IPS-18a (cell line): Measurements from ENCODE around the gene PRAC1.

Source experiments
- H3K27ac ChIP-seq: one replicate; pipeline ENCODE4 v1.5.1; 2013; ENCODE audit warnings: low read length
- H3K27me3 ChIP-seq: one replicate; pipeline ENCODE4 v1.6.1; 2013; ENCODE audit warnings: mild to moderate bottlenecking, low read length; ENCODE audit not compliant: control insufficient read depth, insufficient read depth
- H3K36me3 ChIP-seq: one replicate; pipeline ENCODE4 v1.6.1; 2013; ENCODE audit warnings: low read depth, low read length; ENCODE audit not compliant: control insufficient read depth
- H3K4me1 ChIP-seq: one replicate; pipeline ENCODE4 v1.6.1; 2013; ENCODE audit warnings: low read depth, low read length; ENCODE audit not compliant: control insufficient read depth
- H3K4me3 ChIP-seq: one replicate; pipeline ENCODE4 v1.5.1; 2013; ENCODE audit warnings: low read length
- H3K9ac ChIP-seq: one replicate; pipeline ENCODE4 v1.6.1; 2013; ENCODE audit warnings: mild to moderate bottlenecking, low read length, moderate library complexity
- H3K9me3 ChIP-seq: one replicate; pipeline ENCODE4 v1.6.1; 2013; ENCODE audit warnings: low read depth, low read length; ENCODE audit not compliant: control insufficient read depth

The PRAC1 gene

GRCh38 chr17:48722201-48722907 is at the start of gene PRAC1:
Gene PRAC1 (minus strand): TSS chr17:48722518. CDS start chr17:48722392, 126 bp downstream.
- no peaks in the 10 kb centered on the region for H3K9me3 ChIP-seq
- H3K9ac ChIP-seq = no peak within 1 kb of the TSS
- no peak within 1 kb of the TSS for H3K4me3 ChIP-seq
- H3K27me3 ChIP-seq = peaks cover 100% of the 10 kb centered on the region
- peaks cover 28% of the 10 kb centered on the region for H3K4me1 ChIP-seq
- H3K27ac ChIP-seq = no peak within 1 kb of the TSS
- no peaks in the 10 kb centered on the region for H3K36me3 ChIP-seq

GRCh38 chr17:48770954-48771353 is 48.6 kb upstream of the PRAC1 start:
- no peak overlapping the region for H3K9ac ChIP-seq
- H3K27ac ChIP-seq = no peak overlapping the region
- no peaks in the 10 kb centered on the region for H3K36me3 ChIP-seq
- no peaks in the 10 kb centered on the region for H3K4me1 ChIP-seq
- H3K9me3 ChIP-seq = no peaks in the 10 kb centered on the region
- no peak overlapping the region for H3K4me3 ChIP-seq
- H3K27me3 ChIP-seq = no peaks in the 10 kb centered on the region

- no peaks in the 10 kb centered on the region for H3K9me3 ChIP-seq
- H3K36me3 ChIP-seq = no peaks in the 10 kb centered on the region
- H3K4me3 ChIP-seq = no peak overlapping the region
- no peak overlapping the region for H3K27ac ChIP-seq
- peaks cover 11% of the 10 kb centered on the region for H3K27me3 ChIP-seq
- no peak overlapping the region for H3K9ac ChIP-seq
- H3K4me1 ChIP-seq = no peaks in the 10 kb centered on the region
Measured at GRCh38 chr17:48769009-48769675, 46.8 kb upstream of the PRAC1 start.

GRCh38 chr17:48767263-48767774 is 45.0 kb upstream of the PRAC1 start:
- H3K9ac ChIP-seq = no peak overlapping the region
- no peak overlapping the region for H3K27ac ChIP-seq
- H3K9me3 ChIP-seq = no peaks in the 10 kb centered on the region
- peaks cover 28% of the 10 kb centered on the region for H3K27me3 ChIP-seq
- no peak overlapping the region for H3K4me3 ChIP-seq
- no peaks in the 10 kb centered on the region for H3K36me3 ChIP-seq
- no peaks in the 10 kb centered on the region for H3K4me1 ChIP-seq

GRCh38 chr17:48761114-48761513 is 38.8 kb upstream of the PRAC1 start:
- Histone ChIP-seq H3K9ac (no peak overlapping the region), H3K27me3 (peaks cover 86% of the 10 kb centered on the region), H3K27ac (no peak overlapping the region), H3K4me1 (no peaks in the 10 kb centered on the region), H3K36me3 (no peaks in the 10 kb centered on the region), H3K9me3 (no peaks in the 10 kb centered on the region), H3K4me3 (no peak overlapping the region)

GRCh38 chr17:48760411-48760810 is 38.1 kb upstream of the PRAC1 start:
- Histone ChIP-seq H3K36me3 (no peaks in the 10 kb centered on the region), H3K4me1 (no peaks in the 10 kb centered on the region), H3K9ac (no peak overlapping the region), H3K4me3 (no peak overlapping the region), H3K9me3 (no peaks in the 10 kb centered on the region), H3K27me3 (peaks cover 93% of the 10 kb centered on the region), H3K27ac (no peak overlapping the region)

- Histone ChIP-seq H3K4me1 (peaks cover 3% of the 10 kb centered on the region), H3K4me3 (no peak overlapping the region), H3K9ac (no peak overlapping the region), H3K9me3 (peaks cover 2% of the 10 kb centered on the region), H3K36me3 (no peaks in the 10 kb centered on the region), H3K27ac (no peak overlapping the region), H3K27me3 (peaks cover 95% of the 10 kb centered on the region)
Measured at GRCh38 chr17:48759288-48759687, 37.0 kb upstream of the PRAC1 start.

- Histone ChIP-seq H3K4me1 (peaks cover 3% of the 10 kb centered on the region), H3K27me3 (peaks cover 95% of the 10 kb centered on the region)
Measured at GRCh38 chr17:48757524-48757961, 35.2 kb upstream of the PRAC1 start.

GRCh38 chr17:48756830-48757251 is 34.5 kb upstream of the PRAC1 start:
- H3K4me3 ChIP-seq = no peak overlapping the region
- peaks cover 96% of the 10 kb centered on the region for H3K27me3 ChIP-seq
- no peak overlapping the region for H3K27ac ChIP-seq
- H3K36me3 ChIP-seq = no peaks in the 10 kb centered on the region
- H3K4me1 ChIP-seq = peaks cover 3% of the 10 kb centered on the region
- H3K9ac ChIP-seq = no peak overlapping the region
- H3K9me3 ChIP-seq = peaks cover 2% of the 10 kb centered on the region

More at GRCh38 chr17:48757524-48757961, 35.2 kb upstream of the PRAC1 start:
- Histone ChIP-seq H3K4me3 (no peak overlapping the region), H3K9ac (no peak overlapping the region), H3K27ac (no peak overlapping the region), H3K9me3 (peaks cover 2% of the 10 kb centered on the region), H3K36me3 (no peaks in the 10 kb centered on the region)

GRCh38 chr17:48755356-48755755 is 33.0 kb upstream of the PRAC1 start:
- Histone ChIP-seq H3K9ac (no peak overlapping the region), H3K4me1 (peaks cover 3% of the 10 kb centered on the region), H3K27me3 (peaks cover 99% of the 10 kb centered on the region), H3K36me3 (no peaks in the 10 kb centered on the region), H3K4me3 (no peak overlapping the region), H3K27ac (no peak overlapping the region), H3K9me3 (peaks cover 2% of the 10 kb centered on the region)

GRCh38 chr17:48754500-48755261 is 32.4 kb upstream of the PRAC1 start:
- Histone ChIP-seq H3K27ac (no peak overlapping the region), H3K4me1 (peaks cover 3% of the 10 kb centered on the region), H3K27me3 (peaks cover 99% of the 10 kb centered on the region), H3K4me3 (no peak overlapping the region), H3K36me3 (no peaks in the 10 kb centered on the region), H3K9me3 (peaks cover 2% of the 10 kb centered on the region), H3K9ac (no peak overlapping the region)
